ENCODE measurements around the gene ZSCAN22.
A peak's percentile ranks its signal among the peaks of the same experiment; 100 is the strongest.
"Not testable (repeated sequence)": the region's sequence is repeated elsewhere in the genome, so short reads cannot be mapped to it uniquely, and the experiment has no call there.

The ZSCAN22 gene

GRCh38 chr19:58326914-58327726 is at the start of gene ZSCAN22:
ZSCAN22 (plus strand) TSS chr19:58326994; CDS start chr19:58334803, 7,809 bp downstream.
- peak; percentile 91 for DNase-seq

DNA sequence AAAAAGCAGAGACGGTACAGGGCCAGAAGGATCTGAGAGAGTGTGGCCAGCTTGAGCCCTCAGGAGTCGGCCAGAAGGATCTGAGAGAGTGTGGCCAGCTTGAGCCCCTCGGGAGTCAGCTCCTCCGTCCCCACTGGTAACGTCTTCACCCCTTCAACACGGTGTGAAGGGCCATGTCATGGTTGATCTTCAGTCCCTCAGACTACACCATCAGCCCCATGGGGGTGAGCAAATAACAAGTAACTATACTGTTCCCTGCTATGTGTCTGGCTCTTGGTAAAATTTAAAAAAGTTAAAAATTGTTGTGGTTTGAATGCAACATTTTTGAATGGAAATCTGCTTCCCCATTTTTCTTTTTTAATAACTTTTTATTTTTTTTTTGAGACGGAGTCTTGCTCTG is 49.6 kb upstream of the ZSCAN22 start:
- DNase-seq = no peak

- DNase-seq = no peak
These were observed 48.9 kb upstream of the ZSCAN22 start for GRCh38 chr19:58277748-58278540.

GRCh38 chr19:58278541-58279041 is 48.2 kb upstream of the ZSCAN22 start, which contains the start of gene ZNF8:
ZNF8 (plus strand) TSS chr19:58278955; CDS start chr19:58279082, 127 bp downstream.
- peak; percentile 83 for DNase-seq

GRCh38 chr19:58279042-58279924 is 47.5 kb upstream of the ZSCAN22 start:
- no peak for DNase-seq

GRCh38 chr19:58279925-58280316 is 46.9 kb upstream of the ZSCAN22 start:
- DNase-seq = no peak

GRCh38 chr19:58284199-58284598 is 42.6 kb upstream of the ZSCAN22 start:
- DNase-seq = no peak

DNA sequence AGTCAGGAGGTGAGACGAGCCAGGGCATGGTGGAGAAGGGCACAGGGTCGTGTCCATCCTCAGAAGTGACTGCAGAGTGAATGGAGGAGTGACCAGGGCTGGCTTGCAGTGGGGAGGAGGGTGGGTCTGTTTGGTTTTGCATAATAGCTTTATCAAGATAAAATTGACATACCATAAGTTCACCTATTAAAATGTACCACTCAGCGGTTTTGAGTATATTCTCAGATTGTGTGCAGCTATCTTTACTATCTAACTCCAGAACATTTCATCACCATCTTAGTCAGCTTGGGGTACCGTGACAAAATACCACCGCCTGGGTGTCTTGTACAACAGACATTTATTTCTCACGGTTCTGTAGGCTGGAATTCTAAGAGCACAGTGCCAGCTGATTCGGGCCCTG is 34.9 kb upstream of the ZSCAN22 start:
- DNase-seq = no peak

- DNase-seq = no peak
These were observed 31.9 kb upstream of the ZSCAN22 start for GRCh38 chr19:58294743-58295374.

DNA sequence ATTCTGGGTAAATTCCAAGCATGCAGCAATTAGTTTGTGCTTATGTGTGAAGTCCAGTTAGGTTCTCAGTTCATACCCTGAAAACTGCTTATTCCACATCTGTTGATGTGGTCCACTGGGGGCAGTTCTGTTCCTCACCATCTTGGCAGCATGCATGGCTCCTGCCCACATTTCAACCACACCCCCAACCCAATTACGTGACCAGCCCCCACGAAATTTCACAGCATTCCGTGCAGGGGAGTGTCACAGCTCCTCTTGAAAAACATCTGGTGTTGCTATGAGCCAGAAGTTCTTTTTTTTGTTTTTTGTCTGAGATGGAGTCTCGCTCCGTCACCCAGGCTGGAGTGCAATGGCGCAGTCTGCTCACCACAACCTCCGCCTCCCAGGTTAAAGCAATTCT is 30.7 kb upstream of the ZSCAN22 start:
- no peak for DNase-seq

- DNase-seq = no peak
These were observed 26.2 kb upstream of the ZSCAN22 start for GRCh38 chr19:58300620-58301019.

DNA sequence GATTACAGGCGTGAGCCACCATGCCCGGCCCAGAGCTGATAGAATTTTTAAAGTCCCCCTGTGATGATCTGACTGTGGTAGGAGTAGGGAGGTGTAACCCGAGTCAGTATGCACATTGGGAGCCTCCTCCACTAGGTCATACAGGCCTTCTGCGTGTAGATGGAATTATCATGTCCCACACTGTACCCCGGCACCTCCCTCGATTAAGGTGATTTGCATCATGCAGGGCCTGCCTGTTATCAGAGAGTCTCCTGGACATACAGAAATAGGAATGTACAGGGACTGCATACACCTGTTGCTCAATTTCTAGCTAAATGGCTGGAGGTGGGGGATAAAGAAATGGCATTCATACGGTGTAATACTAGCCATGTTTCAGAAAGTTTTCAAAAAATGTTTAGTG is 22.5 kb upstream of the ZSCAN22 start:
- no peak for DNase-seq

GRCh38 chr19:58304748-58305064 is 22.1 kb upstream of the ZSCAN22 start:
- no peak for DNase-seq

GRCh38 chr19:58305065-58305931 is 21.5 kb upstream of the ZSCAN22 start, which contains the start of gene ERVK3-1:
ERVK3-1 (plus strand) TSS chr19:58305377; CDS start chr19:58312169, 6,792 bp downstream.
- peak; percentile 93 for DNase-seq

DNA sequence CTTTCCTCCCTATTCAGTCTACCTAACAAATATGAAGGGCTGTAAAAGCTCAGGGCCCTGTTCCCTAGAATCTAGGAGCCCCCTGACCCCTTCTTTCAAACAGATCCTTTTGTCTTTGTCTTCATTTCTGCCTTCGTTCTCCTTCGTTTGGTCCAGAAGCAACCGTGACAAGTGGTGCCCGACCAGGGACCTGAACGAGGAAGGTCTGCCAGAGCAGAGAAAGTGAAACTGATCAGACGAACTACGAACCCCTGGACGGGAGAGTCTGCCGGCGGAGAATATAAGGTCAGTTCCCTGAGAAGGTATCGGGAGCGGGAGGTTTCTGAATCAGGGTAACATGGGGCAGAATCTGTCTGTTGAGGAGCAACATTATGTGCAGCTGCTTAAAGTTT is 20.9 kb upstream of the ZSCAN22 start:
- DNase-seq = no peak

DNA sequence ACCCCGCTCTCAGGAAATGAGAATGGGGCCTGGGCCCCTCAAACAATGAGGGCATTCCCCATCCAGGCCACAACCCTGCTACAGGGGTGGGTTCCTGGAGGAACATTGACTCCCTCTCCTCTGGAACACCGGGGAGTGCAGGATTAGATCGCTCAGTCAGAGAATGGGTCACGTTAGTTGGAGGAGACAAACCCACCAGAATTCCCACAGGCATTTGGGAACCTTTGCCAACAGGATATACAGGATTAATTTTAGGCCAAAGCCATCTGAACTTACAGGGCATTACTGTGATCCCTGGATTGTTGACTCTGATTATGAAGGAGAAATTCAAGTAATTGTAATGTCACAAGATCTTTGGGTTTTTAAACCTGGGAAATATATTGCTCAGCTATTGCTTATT is 19.1 kb upstream of the ZSCAN22 start:
- no peak for DNase-seq

DNA sequence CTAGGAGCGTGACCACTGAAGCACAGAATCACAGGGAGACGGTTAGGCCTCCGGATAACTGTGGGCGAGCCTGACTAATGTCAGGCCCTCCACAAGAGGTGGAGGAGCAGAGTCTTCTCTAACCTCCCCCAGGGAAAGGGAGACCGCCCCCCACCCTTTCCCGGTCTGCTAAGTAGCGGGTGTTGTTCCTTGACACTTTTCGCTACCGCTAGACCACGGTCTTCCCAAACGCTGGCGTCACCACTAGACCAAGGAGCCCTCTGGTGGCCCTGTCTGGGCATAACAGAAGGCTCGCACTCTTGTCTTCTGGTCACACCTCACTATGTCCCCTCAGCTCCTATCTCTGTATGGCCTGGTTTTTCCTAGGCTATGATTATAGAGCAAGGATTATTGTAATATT is 16.1 kb upstream of the ZSCAN22 start:
- not testable (repeated sequence) for DNase-seq

GRCh38 chr19:58311345-58311865 is 15.4 kb upstream of the ZSCAN22 start:
- DNase-seq = no peak

DNA sequence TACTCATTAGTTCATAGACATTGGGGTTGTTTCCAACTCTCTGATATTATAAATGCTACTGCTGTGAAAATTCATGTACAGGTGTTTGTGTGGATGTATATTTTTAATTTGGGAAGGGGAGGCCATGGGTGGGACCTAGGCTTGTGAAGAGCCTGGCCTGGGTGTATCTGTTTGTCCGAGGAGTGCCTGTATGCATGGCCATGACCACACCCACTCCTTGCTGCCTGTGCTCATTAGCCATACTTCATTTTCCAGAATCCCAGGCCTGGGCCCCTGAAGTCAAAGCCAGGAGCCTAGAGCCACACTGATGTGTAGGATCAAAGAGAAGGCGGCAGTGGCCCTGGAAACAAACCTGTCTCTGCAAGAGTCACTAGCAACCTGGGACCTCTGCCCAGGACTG is 11.2 kb upstream of the ZSCAN22 start:
- DNase-seq = no peak

- no peak for DNase-seq
These were observed 9.2 kb upstream of the ZSCAN22 start for GRCh38 chr19:58317476-58318072.

- no peak for DNase-seq
These were observed 8.5 kb upstream of the ZSCAN22 start for GRCh38 chr19:58318297-58318696.
